GM10266 (cell line): ENCODE data around the gene GTF3C2.

Experiments used
- DNase-seq: peaks from one replicate; pipeline ENCODE4 v3.0.0; 2012; ENCODE audit errors: extremely low spot score
- CTCF ChIP-seq: IDR thresholded peaks from 2 replicates; pipeline ENCODE4 v1.5.1; 2012; ENCODE audit warnings: mild to moderate bottlenecking, low read depth; ENCODE audit not compliant: control insufficient read depth, insufficient read depth; ENCODE audit errors: missing control alignments

The GTF3C2 gene

GRCh38 chr2:27280826-27281225 is 75.7 kb downstream of the GTF3C2 start:
- no peak for DNase-seq
- TF ChIP-seq CTCF: no peak

GRCh38 chr2:27278010-27278409 is 78.6 kb downstream of the GTF3C2 start:
- TF ChIP-seq CTCF: no peak

More at GRCh38 chr2:27278010-27278409, 78.6 kb downstream of the GTF3C2 start:
- DNase-seq: no peak
